HG03520 (cell line): ENCODE measurements around the gene KREMEN2.

Experiments
- ATAC-seq: cut with Tn5 transposase; IDR thresholded peaks from one replicate; pipeline ENCODE4 v1.9.1; 2021; ENCODE audit warnings: mild to moderate bottlenecking, moderate library complexity; ENCODE audit not compliant: unreplicated experiment

KREMEN2 gene

GRCh38 chr16:2963074-2963722 is 877 bp upstream of the KREMEN2 start:
- no peak for ATAC-seq

DNA sequence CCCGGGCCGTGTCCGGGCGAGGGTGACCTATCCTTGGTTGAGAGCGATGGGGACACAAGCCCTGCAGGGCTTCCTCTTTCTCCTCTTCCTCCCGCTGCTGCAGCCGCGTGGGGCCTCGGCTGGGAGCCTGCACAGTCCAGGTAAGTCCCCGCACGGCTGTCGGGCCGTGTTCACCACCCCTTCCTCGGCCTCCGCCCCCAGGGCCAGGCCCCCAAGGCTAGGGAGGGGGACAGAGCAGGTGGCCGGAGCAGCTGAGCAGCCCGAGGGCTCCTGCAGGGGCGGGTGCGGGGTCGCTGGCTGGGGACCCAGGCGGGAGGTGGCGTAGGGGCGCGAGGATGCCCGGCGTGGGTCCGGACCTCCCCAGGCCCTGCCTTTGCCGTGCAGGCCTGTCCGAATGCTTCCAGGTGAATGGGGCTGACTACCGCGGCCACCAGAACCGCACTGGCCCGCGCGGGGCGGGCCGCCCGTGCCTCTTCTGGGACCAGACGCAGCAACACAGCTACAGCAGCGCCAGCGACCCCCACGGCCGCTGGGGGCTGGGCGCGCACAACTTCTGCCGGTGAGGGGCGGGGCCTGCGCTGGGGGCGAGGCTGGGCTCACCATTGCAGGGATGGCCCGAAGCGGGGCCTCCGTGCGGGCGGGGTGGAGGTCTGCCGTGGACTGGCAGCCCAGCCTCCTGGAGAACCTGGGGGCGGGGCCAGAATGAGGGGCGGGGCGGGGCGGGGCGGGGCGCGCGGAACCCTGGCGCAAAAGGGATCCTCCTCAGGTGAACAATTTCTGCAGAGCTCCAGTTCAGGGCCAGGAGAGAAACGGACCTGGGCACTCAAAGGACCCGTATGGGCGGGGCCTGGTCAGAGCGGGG is 631 bp downstream of the KREMEN2 start:
- no peak for ATAC-seq

GRCh38 chr16:2966043-2966807 is 2.1 kb downstream of the KREMEN2 start:
- no peak for ATAC-seq

GRCh38 chr16:2966808-2967191 is 2.7 kb downstream of the KREMEN2 start:
- no peak for ATAC-seq

DNA sequence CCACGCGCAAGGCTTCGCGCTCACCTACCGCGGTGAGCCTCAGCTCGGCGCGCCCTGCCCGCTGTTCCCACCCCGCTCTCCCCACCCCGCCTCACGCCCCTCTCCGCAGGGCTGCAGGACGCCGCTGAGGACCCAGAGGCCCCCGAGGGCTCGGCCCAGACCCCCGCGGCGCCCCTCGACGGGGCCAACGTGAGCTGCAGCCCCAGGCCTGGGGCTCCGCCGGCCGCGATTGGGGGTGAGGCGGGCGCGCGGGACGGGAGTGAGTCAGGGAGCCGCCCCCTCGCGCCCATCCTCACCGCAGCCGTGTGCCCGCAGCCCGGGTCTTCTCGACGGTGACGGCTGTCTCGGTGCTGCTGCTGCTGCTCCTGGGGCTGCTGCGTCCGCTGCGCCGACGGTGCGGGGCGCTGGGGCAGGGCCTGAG is 3.1 kb downstream of the KREMEN2 start:
- no peak for ATAC-seq

DNA sequence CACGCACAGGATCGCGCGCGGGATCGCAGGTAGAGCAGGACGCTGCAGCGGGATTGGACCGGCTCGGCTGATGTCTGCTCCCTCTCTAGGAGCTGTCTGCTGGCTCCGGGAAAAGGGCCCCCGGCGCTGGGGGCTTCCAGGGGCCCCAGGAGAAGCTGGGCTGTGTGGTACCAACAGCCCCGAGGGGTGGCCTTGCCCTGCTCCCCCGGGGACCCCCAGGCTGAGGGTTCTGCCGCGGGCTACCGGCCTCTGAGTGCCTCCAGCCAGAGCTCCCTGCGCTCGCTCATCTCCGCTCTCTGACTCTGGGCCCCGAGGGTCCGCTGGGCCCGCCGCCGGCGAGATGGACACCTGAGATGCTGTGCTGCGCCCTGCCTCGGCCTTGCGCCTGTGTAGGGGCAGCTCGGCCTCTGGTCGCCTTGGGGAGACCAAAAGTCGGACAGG is 3.7 kb downstream of the KREMEN2 start:
- ATAC-seq: no peak

GRCh38 chr16:2968368-2968737 is 4.3 kb downstream of the KREMEN2 start:
- no peak for ATAC-seq

DNA sequence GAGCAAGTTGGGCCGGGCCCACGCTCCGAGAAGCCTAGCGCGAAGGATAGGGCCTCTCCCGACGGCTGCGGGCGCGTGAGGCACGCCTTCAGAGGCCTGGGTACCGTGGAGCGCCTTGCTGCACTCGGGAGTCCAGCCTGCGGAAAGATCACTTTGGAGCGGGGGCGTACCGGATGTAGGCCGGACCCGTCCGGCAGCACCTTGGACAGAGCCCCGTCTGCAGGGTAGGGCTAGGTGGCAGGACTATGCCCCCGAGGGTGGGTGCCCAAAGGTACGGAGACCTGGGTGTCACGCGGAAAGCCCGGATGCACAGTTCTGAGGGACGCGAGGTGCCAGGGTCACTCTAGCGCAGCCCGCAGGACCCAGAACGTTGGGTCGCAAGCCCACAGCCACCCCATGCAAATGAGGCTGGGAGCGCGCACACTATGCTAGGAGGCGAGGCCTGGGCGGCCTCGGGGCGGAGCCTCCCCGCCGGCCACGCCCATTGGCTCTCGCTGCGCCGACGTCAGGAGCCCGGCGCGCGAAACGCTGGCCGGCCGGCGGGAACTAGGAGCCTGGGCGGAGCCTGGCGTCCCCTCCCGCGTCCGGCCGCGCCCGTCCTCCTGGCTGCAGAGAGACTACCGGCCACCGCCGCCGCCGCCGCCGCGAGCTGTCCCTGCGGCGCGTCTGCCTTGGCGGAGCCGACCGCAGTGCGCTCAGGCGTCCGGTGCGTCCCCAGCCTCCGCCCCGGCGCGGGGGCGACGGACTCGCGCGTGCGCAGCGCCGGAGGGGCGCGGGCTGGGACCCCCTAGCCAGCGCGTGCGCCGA is 4.9 kb downstream of the KREMEN2 start, which contains the start of gene PAQR4:
TSS of gene PAQR4 (plus strand) at position 611 of the 807 bp plus-strand sequence. CDS start 327 bp downstream, outside the sequence.
- ATAC-seq: peak; percentile 70

GRCh38 chr16:2969545-2970521 is 5.8 kb downstream of the KREMEN2 start:
- ATAC-seq: no peak

- ATAC-seq: no peak
These were observed 6.5 kb downstream of the KREMEN2 start for GRCh38 chr16:2970563-2970962.

DNA sequence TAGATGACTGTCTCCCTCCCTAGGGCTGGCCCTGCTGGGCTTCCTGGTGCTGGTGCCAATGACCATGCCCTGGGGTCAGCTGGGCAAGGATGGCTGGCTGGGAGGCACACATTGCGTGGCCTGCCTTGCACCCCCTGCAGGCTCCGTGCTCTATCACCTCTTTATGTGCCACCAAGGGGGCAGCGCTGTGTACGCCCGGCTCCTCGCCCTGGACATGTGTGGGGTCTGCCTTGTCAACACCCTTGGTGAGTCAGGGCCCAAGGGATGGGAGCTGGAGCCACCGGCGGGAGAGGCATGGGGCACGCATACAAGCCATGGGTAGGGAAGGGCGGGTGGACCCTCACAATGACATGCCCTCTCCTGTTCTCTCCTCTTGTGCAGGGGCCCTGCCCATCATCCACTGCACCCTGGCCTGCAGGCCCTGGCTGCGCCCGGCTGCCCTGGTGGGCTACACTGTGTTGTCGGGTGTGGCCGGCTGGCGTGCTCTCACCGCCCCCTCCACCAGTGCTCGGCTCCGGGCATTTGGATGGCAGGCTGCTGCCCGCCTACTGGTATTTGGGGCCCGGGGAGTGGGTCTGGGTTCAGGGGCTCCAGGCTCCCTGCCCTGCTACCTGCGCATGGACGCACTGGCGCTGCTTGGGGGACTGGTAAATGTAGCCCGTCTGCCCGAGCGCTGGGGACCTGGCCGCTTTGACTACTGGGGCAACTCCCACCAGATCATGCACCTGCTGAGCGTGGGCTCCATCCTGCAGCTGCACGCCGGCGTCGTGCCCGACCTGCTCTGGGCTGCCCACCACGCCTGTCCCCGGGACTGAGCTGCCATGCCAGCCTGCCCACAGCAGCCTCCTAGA is 7.3 kb downstream of the KREMEN2 start:
- no peak for ATAC-seq

DNA sequence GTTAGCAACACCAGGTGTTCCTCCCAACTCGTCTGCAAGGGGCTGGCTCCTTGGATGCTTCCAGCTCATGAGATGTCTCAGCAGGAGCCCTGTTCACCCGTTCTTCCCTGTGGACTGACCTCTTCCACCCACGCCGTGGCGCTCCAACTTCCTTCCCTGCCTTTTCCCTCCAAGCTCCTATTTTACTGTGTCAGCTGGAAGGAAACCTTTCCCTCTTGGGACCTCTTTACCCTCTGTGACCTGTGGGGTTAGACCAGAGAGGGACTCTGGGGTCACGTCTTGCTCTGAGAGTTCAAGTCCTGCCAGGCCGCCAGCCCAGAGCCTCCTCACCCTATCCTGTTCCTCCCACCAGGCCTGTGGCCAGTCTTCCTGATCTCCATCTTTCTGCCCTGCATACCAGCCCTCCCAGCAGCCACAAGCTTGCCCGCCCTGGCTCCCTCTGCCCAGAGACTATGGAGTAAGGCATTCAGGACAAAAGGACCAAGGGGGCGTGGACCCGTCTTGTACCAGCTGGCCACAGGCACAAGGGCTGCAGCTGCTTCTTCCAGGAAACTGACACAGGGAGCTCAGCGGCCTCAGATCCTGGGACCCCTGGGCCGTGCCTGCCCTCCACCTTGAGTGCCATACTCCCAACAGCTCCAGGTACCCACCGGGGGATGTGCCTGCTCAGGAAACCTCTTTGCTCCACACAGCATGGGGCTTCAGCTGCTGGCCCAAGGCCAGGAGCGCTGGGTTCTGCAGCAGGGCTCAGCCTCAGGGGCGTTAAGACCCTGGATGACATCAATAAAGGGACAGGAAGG is 8.1 kb downstream of the KREMEN2 start:
- ATAC-seq: no peak

DNA sequence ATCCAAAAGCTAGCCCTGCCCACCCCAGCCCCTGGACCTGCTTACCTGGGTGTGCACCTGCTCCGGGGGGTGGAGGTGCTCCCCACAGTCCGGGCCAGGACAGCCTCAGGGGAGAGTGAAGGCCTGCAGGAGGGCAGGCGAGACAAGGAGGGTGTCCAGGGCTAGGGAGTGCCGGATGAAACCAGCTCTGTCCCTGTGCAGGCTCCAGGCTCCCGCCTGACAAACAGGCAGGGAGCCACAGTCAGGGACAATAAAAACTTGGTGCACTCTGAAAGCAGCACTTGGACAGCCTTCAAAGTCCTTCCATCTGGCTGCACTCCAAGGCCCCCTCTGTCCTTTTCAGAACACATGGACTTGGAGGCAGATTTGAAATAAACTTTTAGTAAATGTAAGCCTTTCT is 9.0 kb downstream of the KREMEN2 start:
- ATAC-seq: no peak

DNA sequence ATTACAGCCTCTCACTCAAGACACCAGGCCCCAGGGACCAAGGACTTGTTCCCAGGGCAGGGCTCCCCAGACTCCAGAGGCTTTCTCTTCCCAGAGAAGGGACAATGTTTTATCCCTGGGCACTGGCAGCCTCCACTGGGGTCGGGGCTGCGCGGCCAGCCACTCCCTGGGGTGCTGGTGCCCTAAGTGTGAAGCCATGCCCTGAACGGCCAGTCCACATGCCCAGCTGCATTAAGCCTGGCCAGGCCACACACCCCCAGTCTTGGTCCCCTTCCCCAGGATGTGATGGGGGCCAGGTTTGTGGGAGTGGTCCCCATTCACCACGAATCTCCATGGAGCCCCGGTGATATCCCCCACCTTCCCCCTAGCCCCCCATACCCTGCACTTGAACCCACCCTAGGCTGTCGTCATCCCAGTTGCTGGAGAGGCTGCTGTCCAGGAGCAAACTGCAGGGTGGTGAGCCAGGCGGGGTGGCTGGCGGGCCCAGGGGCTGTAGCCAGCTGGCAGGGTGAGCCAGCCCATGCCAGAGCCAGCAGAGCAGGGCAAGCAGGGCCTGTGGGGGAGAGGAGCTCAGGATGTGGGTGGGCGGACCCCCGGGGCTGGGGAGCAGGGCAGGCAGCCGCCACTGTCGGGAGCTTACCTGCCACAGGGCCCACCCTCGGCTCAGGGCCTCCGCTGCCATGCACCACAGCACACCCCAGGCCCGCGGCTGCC is 9.7 kb downstream of the KREMEN2 start:
- no peak for ATAC-seq

DNA sequence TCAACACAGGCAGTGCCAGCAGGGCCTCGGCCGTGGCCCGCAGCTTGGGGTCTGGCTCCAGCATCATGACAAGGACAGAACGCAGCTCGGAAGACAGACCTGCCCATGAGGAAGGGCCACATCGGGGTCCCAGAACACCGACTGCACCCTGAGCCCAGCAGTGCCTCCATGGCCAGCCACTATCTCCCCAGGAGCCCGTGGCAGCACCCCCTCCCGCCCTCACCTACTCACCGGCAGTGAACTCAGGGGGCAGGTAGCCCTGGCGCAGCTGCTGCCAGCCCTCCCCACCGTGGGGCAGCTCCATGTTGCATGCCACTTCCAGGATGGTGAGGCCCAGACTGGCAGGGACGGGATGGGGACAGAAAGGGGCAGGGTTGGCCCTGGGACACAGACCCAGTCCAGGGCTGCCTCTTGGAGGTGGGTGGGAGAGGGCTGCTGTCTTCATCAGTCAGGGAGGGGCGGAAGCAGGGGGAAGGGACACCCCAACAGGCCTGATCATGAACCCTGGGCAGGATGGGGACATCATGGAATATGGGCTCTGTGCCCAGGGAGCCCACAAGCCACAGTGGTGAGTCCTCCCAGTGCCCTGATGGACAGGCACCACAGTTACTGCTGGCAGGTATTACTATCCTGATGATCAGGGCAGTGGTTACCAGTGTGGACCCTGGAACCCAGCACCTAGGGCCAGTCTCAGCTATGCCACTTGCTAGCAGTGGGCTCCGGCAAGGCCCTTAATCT is 10.4 kb downstream of the KREMEN2 start:
- no peak for ATAC-seq

GRCh38 chr16:2975161-2975795 is 11.2 kb downstream of the KREMEN2 start:
- ATAC-seq: no peak
